Transverse colon (tissue), 4 donors: ENCODE results near the gene ARHGEF7. TPM values are rescaled to one million over a fixed set of nuclear protein-coding genes. Genes with fewer than 3 reads are reported as not detected.

Source experiments
- DNase-seq: peaks from one replicate; pipeline ENCODE4 v3.0.0-alpha.2; 2019
- H3K27ac ChIP-seq, 4 donors: fragments of 200-600 bp; sonication (generic); 2 replicates each; pipeline ENCODE4 v1.5.1; 2016 to 2018; ENCODE audit warnings: inconsistent platforms in 4 of 4
- H3K27me3 ChIP-seq: fragments of 200-600 bp; sonication (generic); 2 replicates; pipeline ENCODE4 v1.5.1; 2017; ENCODE audit warnings: inconsistent platforms
- H3K36me3 ChIP-seq, 4 donors: fragments of 200-600 bp; sonication (generic); 2 replicates each; pipeline ENCODE4 v1.5.1; 2017 to 2019; ENCODE audit warnings: inconsistent platforms in 4 of 4
- H3K4me1 ChIP-seq, 4 donors: fragments of 200-600 bp; sonication (generic); 2 replicates each; pipeline ENCODE4 v1.5.1; 2017 to 2020; ENCODE audit warnings: inconsistent platforms in 4 of 4
- H3K4me3 ChIP-seq, 4 donors: fragments of 200-600 bp; sonication (generic); 1 replicate in 1 of 4; 2 replicates in 3 of 4; pipeline versions ENCODE4 v1.5.1 to v1.6.1; 2017 to 2019; ENCODE audit warnings: inconsistent platforms in 4 of 4
- H3K9me3 ChIP-seq, 2 donors: fragments of 200-600 bp; sonication (generic); 2 replicates each; pipeline ENCODE4 v1.5.1; 2017 to 2019; ENCODE audit warnings: inconsistent platforms in 2 of 2
- EP300 ChIP-seq: sonication (generic); formaldehyde crosslinking; IDR thresholded peaks from one replicate; pipeline ENCODE4 v1.6.1; 2017; ENCODE audit warnings: antibody characterized with exemption, low read depth
- POLR2A ChIP-seq: fragments of 450-650 bp; IDR thresholded peaks from one replicate; pipeline ENCODE4 v1.6.1; 2016; ENCODE audit warnings: antibody characterized with exemption, mild to moderate bottlenecking, moderate library complexity
- POLR2AphosphoS5 ChIP-seq, 3 donors: sonication (generic); formaldehyde crosslinking; IDR thresholded peaks; one replicate each; pipeline ENCODE4 v1.6.1; 2016; ENCODE audit warnings: antibody characterized with exemption in 3 of 3
- WGBS, 2 donors: methylation state at CpG; one replicate each; pipeline ENCODE4 v1.1.5; 2018; ENCODE audit warnings: low coverage in 1 of 2; 5-methylcytosine and 5-hydroxymethylcytosine counted together
- in situ Hi-C, 4 donors: fragments of 200-750 bp; cut with MboI; loops; one replicate each; pipeline versions ENCODE4 v1.15.0 to v1.15.1; 2017; ENCODE audit warnings: low sequenced_read_pairs in 3 of 4, low pct_ligation_motif_present in 1 of 4, low pct_unique_long_range_greater_than_20kb in 1 of 4
- intact Hi-C: fragments of 100-400 bp; cut with DNase I; formaldehyde crosslinking; loops from one replicate; pipeline ENCODE4 v1.15.1; 2023; ENCODE audit warnings: low total_unique reads
- total RNA-seq, 4 donors: library from RNA; depleted of rRNA; stranded (reverse); fragments of >200 nt; gene quantifications; one replicate each; pipeline ENCODE4 v1.1.0, GENCODE V29; 2016
- TF ChIP-seq, protein P1 (sequence below), 5 experiments: fragments of 200-600 bp in 3 of 5; fragments of 450-650 bp in 2 of 5; sonication (generic) in 3 of 5; IDR thresholded peaks; 1 replicate in 2 of 5; 2 replicates in 3 of 5; pipeline ENCODE4 v1.5.1; 2016 to 2017; ENCODE audit warnings: antibody characterized with exemption in 5 of 5, inconsistent platforms in 3 of 5, mild to moderate bottlenecking in 2 of 5, moderate library complexity in 1 of 5

ARHGEF7 gene
- total RNA-seq, 4 donors from 2014 or later: 62.3 to 104 (median 75.6) TPM

DNA sequence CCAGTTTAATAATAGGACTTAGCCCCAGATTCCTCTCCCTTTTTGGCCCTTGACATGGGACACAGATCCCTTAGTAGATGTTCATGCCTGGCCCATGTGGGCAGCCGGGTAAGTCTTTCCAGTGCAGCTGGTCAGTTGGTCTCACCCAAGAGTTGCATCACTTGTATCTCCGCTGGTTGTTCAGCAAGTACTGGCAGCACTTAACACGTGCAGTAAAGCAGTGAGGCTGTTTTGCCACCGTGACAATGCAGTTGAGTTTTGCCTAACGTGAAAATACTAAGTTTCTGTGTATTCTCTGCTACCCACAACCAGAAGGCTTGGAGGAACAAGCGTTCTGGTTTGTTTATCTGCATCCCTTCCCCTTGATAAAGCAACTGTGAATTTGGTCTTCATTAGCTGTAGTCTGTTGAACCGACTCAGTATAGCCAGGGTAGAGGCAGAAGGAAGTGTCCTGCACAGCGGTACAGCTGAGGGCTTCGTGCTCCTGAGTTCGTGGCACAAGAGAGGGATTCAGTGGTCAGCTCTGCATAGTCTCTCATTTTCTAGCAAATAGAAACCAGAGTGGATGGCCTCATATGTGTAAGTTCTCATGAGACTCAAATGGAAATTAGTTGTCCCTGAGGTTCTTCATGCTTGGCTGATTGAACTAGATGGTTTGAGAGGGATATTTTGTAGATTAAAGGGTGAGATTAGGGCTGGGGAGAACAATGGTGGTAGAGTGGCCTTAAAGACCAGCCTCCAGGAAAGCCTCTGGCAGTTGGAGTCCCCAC lies 50.3 kb downstream of the ARHGEF7 start:
- H3K4me3 ChIP-seq: no peak overlapping the region
- intact Hi-C loops: no loop called here
- no peak overlapping the region for H3K27ac ChIP-seq
- no peak for DNase-seq
- H3K36me3 ChIP-seq: no peaks in the 10 kb centered on the region
- TF ChIP-seq EP300 (no peak), POLR2A (no peak), POLR2AphosphoS5 (IDR thresholded peaks at IDR 0.05) (no peak)
- TF ChIP-seq, protein P1, sequence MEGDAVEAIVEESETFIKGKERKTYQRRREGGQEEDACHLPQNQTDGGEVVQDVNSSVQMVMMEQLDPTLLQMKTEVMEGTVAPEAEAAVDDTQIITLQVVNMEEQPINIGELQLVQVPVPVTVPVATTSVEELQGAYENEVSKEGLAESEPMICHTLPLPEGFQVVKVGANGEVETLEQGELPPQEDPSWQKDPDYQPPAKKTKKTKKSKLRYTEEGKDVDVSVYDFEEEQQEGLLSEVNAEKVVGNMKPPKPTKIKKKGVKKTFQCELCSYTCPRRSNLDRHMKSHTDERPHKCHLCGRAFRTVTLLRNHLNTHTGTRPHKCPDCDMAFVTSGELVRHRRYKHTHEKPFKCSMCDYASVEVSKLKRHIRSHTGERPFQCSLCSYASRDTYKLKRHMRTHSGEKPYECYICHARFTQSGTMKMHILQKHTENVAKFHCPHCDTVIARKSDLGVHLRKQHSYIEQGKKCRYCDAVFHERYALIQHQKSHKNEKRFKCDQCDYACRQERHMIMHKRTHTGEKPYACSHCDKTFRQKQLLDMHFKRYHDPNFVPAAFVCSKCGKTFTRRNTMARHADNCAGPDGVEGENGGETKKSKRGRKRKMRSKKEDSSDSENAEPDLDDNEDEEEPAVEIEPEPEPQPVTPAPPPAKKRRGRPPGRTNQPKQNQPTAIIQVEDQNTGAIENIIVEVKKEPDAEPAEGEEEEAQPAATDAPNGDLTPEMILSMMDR (IDR thresholded peaks at IDR 0.05): no peak
- H3K4me1 ChIP-seq: peaks cover 7 to 28% (median 15%) of the 10 kb centered on the region in 4 donors
- 95 to 98% methylated on average over 5 to 10 of the region's 10 CpGs for WGBS, 2 donors
- H3K27me3 ChIP-seq: no peaks in the 10 kb centered on the region
- H3K9me3 ChIP-seq: no peaks in the 10 kb centered on the region
- in situ Hi-C loops: loop anchor here in 2 of 4 donors (25.0 kb wide), 2 partner anchors 97 to 453 kb away; partner anchors contain the start of genes CARS2 (in 1 of the 2) and ING1 (in 1 of the 2)

GRCh38 chr13:111166882-111167675 lies 52.0 kb downstream of the ARHGEF7 start:
- in situ Hi-C loops: loop anchor here in 2 of 4 donors (25.0 kb wide), 2 partner anchors 95 to 455 kb away; partner anchors contain the start of genes CARS2 (in 1 of the 2) and ING1 (in 1 of the 2)

DNA sequence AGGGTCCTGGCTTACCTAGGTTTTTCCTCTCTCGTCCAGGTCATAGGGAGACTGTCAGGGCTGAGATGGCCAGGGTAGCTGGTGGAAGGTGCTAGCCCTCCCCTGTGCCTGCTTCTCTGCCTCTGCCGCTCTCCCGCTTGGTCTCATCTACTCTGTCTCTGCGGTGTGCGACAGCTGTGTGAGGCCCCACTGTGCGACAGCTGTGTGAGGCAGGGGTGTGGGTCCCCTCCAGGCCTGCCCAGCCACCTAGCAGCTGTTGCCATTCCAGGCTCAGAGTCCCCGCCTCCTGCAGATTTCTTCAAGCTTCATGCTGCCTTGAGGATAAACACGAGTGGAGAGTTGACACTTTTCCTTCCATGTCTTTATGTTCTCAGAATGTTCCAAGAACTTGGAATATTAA lies 53.0 kb downstream of the ARHGEF7 start:
- H3K9me3 ChIP-seq: no peaks in the 10 kb centered on the region
- TF ChIP-seq POLR2AphosphoS5 (IDR thresholded peaks at IDR 0.05): no peak
- TF ChIP-seq, protein P1 (IDR thresholded peaks at IDR 0.05): no peak
- TF ChIP-seq POLR2A: no peak
- TF ChIP-seq EP300: no peak
- WGBS, 2 donors: 40 to 72% methylated on average over 1 to 8 of the region's 8 CpGs
- H3K4me3 ChIP-seq: no peak overlapping the region
- no peak for DNase-seq
- no peaks in the 10 kb centered on the region for H3K36me3 ChIP-seq
- intact Hi-C loops (no loop called here), in situ Hi-C loops (loop anchor here in 2 of 4 donors (25.0 kb wide), 2 partner anchors 94 to 456 kb away; partner anchors contain the start of genes CARS2 (in 1 of the 2) and ING1 (in 1 of the 2))
- no peaks in the 10 kb centered on the region for H3K27me3 ChIP-seq
- H3K27ac ChIP-seq: no peak overlapping the region
- peaks cover 7 to 25% (median 15%) of the 10 kb centered on the region in 4 donors for H3K4me1 ChIP-seq

More at GRCh38 chr13:111166882-111167675, 52.0 kb downstream of the ARHGEF7 start:
- DNase-seq: no peak
- Histone ChIP-seq H3K4me1 (peaks cover 7 to 25% (median 15%) of the 10 kb centered on the region in 4 donors), H3K4me3 (no peak overlapping the region), H3K9me3 (no peaks in the 10 kb centered on the region), H3K36me3 (no peaks in the 10 kb centered on the region), H3K27me3 (no peaks in the 10 kb centered on the region), H3K27ac (peak overlapping the region in 3 of 4 donors; percentile 25 to 52 (median 50))
- intact Hi-C loops: no loop called here
- TF ChIP-seq, protein P1 (IDR thresholded peaks at IDR 0.05): no peak
- no peak for TF ChIP-seq POLR2AphosphoS5 (IDR thresholded peaks at IDR 0.05)
- no peak for TF ChIP-seq POLR2A
- TF ChIP-seq EP300: no peak
- 54 to 57% methylated on average over 8 to 11 of the region's 11 CpGs for WGBS, 2 donors

DNA sequence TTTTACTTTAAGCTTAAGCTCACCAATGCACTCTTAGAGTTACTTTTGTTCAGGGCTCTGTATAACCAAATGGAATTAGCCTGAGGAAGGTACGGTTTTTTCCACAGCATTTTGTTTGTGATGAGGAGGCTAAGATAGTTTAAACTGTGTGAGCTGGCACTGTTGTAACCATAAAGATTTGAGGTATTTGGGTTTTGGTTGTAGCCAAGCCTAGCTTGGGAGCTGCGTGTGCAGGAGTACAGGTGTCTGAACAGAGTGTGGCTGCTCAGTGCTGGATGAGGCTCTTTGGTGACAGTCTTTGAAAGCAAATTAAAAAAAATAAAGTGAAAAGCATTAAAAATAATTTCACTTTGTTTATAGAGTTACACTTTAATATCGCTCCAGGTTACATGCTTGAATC lies 56.0 kb downstream of the ARHGEF7 start:
- 88 to 89% methylated on average over 3 of the region's 3 CpGs for WGBS, 2 donors

More for the DNA sequence above, 56.0 kb downstream of the ARHGEF7 start:
- no peak for DNase-seq
- intact Hi-C loops (no loop called here), in situ Hi-C loops (loop anchor here in 2 of 4 donors (25.0 kb wide), 2 partner anchors 91 to 459 kb away; partner anchors contain the start of genes CARS2 (in 1 of the 2) and ING1 (in 1 of the 2))
- Histone ChIP-seq H3K36me3 (no peaks in the 10 kb centered on the region), H3K9me3 (no peaks in the 10 kb centered on the region), H3K27ac (no peak overlapping the region), H3K4me1 (peaks cover 7 to 28% (median 14%) of the 10 kb centered on the region in 4 donors), H3K4me3 (no peak overlapping the region), H3K27me3 (no peaks in the 10 kb centered on the region)
- TF ChIP-seq, protein P1 (IDR thresholded peaks at IDR 0.05): no peak
- no peak for TF ChIP-seq POLR2AphosphoS5 (IDR thresholded peaks at IDR 0.05)
- no peak for TF ChIP-seq POLR2A
- no peak for TF ChIP-seq EP300
